ENCODE measurements around the gene KATNAL1. TPM values are rescaled to one million over a fixed set of nuclear protein-coding genes. Genes with fewer than 3 reads are reported as not detected.

The KATNAL1 gene
- polyA plus RNA-seq, 1 donor (not counting 4 experiments of a cell fraction or from before 2014, with no cell fraction given) = 10.1 TPM

DNA sequence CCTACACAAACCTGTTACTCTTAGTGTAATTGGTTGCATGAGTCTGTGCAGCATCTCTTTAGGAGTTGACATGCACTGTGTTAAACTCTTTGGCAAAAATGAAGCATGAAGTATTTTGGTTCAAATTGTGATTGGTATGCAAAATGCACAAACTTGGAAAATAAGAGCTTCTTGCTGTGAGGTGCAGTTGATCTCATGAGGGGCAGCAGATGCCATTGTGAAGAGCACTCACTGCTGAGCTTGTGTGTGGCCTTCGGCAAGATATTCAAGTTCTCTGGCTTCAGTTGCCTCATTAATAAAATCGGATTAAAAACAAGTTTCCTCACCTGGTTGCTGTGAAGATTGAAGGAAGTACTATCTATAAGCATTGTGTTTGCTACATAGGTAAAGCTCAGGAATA lies 142.3 kb downstream of the KATNAL1 start:
- no peak overlapping the region for H3K4me2 ChIP-seq (ENCODE audit: control insufficient read depth, extremely low read depth, insufficient read depth, low read depth, low read length)
- H3K36me3 ChIP-seq (ENCODE audit: control insufficient read depth in 2 of 2, extremely low read depth in 1 of 2, insufficient read depth in 2 of 2, low read length in 2 of 2) = no peaks in the 10 kb centered on the region
- H3K4me3 ChIP-seq (ENCODE audit: control insufficient read depth in 2 of 3, extremely low read depth in 1 of 3, insufficient read depth in 2 of 3, low read depth in 1 of 3, low read length in 3 of 3) = no peak overlapping the region
- no peaks in the 10 kb centered on the region for H3K4me1 ChIP-seq (ENCODE audit: control insufficient read depth, extremely low read depth, insufficient read depth, low read length)
- H3K9ac ChIP-seq (ENCODE audit: control insufficient read depth, extremely low read depth, insufficient read depth, low read length) = no peak overlapping the region
- FAIRE-seq = no peak
- H3K79me2 ChIP-seq (ENCODE audit: control insufficient read depth, insufficient read depth, low read length) = no peaks in the 10 kb centered on the region
- peaks cover 6% of the 10 kb centered on the region for H3K27me3 ChIP-seq (ENCODE audit: control insufficient read depth, extremely low read depth, insufficient read depth, low read length)
- dilution Hi-C loops (cut with MboI; ENCODE audit: extremely low pct_ligation_motif_present, low sequenced_read_pairs) = no loop called here
- DNase-seq (ENCODE audit: low read depth, low spot score) = no peak
- TF ChIP-seq, protein P1, sequence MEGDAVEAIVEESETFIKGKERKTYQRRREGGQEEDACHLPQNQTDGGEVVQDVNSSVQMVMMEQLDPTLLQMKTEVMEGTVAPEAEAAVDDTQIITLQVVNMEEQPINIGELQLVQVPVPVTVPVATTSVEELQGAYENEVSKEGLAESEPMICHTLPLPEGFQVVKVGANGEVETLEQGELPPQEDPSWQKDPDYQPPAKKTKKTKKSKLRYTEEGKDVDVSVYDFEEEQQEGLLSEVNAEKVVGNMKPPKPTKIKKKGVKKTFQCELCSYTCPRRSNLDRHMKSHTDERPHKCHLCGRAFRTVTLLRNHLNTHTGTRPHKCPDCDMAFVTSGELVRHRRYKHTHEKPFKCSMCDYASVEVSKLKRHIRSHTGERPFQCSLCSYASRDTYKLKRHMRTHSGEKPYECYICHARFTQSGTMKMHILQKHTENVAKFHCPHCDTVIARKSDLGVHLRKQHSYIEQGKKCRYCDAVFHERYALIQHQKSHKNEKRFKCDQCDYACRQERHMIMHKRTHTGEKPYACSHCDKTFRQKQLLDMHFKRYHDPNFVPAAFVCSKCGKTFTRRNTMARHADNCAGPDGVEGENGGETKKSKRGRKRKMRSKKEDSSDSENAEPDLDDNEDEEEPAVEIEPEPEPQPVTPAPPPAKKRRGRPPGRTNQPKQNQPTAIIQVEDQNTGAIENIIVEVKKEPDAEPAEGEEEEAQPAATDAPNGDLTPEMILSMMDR (optimal IDR thresholded peaks at IDR 0.05 in 1 of 3, IDR thresholded peaks at IDR 0.05 in 1 of 3, conservative IDR thresholded peaks at IDR 0.05 in 1 of 3; ENCODE audit: extremely low read depth in 1 of 3, insufficient read depth in 2 of 3, low read length in 3 of 3) = no peak
- no peak for TF ChIP-seq EZH2 (IDR thresholded peaks at IDR 0.05; ENCODE audit: low read length)
- no peaks in the 10 kb centered on the region for H3K9me1 ChIP-seq (ENCODE audit: control insufficient read depth, extremely low read depth, insufficient read depth, low read length)
- H3K9me3 ChIP-seq (ENCODE audit: control insufficient read depth, low read depth, low read length) = no peaks in the 10 kb centered on the region
- H3K27ac ChIP-seq (ENCODE audit: control insufficient read depth, insufficient read depth, low read length) = no peak overlapping the region
- no peaks in the 10 kb centered on the region for H4K20me1 ChIP-seq (ENCODE audit: control insufficient read depth, extremely low read depth, insufficient read depth, low read length)
- H2AFZ ChIP-seq (ENCODE audit: control insufficient read depth, low read length) = no peak overlapping the region

- Histone ChIP-seq H3K27me3 (ENCODE audit: control insufficient read depth, extremely low read depth, insufficient read depth, low read length) (peaks cover 6% of the 10 kb centered on the region), H3K4me3 (ENCODE audit: control insufficient read depth in 2 of 3, extremely low read depth in 1 of 3, insufficient read depth in 2 of 3, low read depth in 1 of 3, low read length in 3 of 3) (no peak overlapping the region), H3K9me3 (ENCODE audit: control insufficient read depth, low read depth, low read length) (no peaks in the 10 kb centered on the region), H2AFZ (ENCODE audit: control insufficient read depth, low read length) (no peak overlapping the region), H3K9me1 (ENCODE audit: control insufficient read depth, extremely low read depth, insufficient read depth, low read length) (no peaks in the 10 kb centered on the region), H3K36me3 (ENCODE audit: control insufficient read depth in 2 of 2, extremely low read depth in 1 of 2, insufficient read depth in 2 of 2, low read length in 2 of 2) (no peaks in the 10 kb centered on the region), H3K4me2 (ENCODE audit: control insufficient read depth, extremely low read depth, insufficient read depth, low read depth, low read length) (no peak overlapping the region), H3K9ac (ENCODE audit: control insufficient read depth, extremely low read depth, insufficient read depth, low read length) (no peak overlapping the region), H4K20me1 (ENCODE audit: control insufficient read depth, extremely low read depth, insufficient read depth, low read length) (no peaks in the 10 kb centered on the region), H3K79me2 (ENCODE audit: control insufficient read depth, insufficient read depth, low read length) (no peaks in the 10 kb centered on the region), H3K4me1 (ENCODE audit: control insufficient read depth, extremely low read depth, insufficient read depth, low read length) (no peaks in the 10 kb centered on the region), H3K27ac (ENCODE audit: control insufficient read depth, insufficient read depth, low read length) (no peak overlapping the region)
- TF ChIP-seq, protein P1 (optimal IDR thresholded peaks at IDR 0.05 in 1 of 3, IDR thresholded peaks at IDR 0.05 in 1 of 3, conservative IDR thresholded peaks at IDR 0.05 in 1 of 3; ENCODE audit: extremely low read depth in 1 of 3, insufficient read depth in 2 of 3, low read length in 3 of 3) = no peak
- no peak for TF ChIP-seq EZH2 (IDR thresholded peaks at IDR 0.05; ENCODE audit: low read length)
- DNase-seq (ENCODE audit: low read depth, low spot score) = no peak
- dilution Hi-C loops (cut with MboI; ENCODE audit: extremely low pct_ligation_motif_present, low sequenced_read_pairs) = no loop called here
- no peak for FAIRE-seq
Observed at GRCh38 chr13:30164146-30164545, 143.2 kb downstream of the KATNAL1 start.
